Measurements from ENCODE around the gene LDHD. TPM values are rescaled to one million over a fixed set of nuclear protein-coding genes. Genes with fewer than 3 reads are reported as not detected.
A peak's percentile ranks its signal among the peaks of the same experiment; 100 is the strongest.

Gene LDHD
- total and polyA plus RNA-seq, 10 of the 15 experiments (the other 5 are each of a cell fraction or from before 2014, with no cell fraction given): 0.10 to 0.12 TPM; not detected in 8

DNA sequence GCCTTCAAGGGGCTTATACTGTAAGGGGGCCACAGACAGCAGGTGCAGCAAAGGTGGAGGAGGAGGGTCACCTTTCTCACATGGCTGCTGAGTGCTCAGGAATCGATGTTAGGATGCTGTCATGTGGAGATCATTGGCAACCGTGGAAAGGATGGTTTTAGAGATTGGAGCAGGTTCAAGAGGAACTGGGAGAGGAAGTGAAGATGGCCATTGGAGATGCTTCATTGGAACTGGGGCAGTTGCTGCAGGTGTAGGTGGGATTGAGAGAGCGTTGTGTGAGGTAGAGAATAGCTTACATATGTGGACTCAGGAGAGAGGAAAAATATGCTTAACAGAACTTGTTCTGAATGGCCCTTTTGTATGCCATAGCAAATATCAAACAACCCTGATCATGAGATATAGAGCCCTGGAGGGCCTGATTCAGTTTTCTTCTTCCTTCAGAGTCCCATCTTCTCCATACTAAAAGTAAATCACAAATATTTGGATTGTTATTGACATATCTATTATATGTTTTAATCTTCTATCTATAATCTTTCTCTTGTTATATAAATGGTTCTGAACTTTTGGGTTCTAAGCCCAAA lies 40.8 kb downstream of the LDHD start:
- 7% methylated on average over 3 of the region's 3 CpGs for WGBS (ENCODE audit: insufficient coverage, insufficient replicate concordance, low lambda C conversion rate, missing lambda C conversion rate)
- BruUV-seq (replicated peaks): no TSS peak
- intact Hi-C loops (cut with micrococcal nuclease; ENCODE audit: unreplicated experiment) (loop anchor here (1.0 to 5.0 kb wide), 3 partner anchors 37 to 77 kb away; no protein-coding TSS in a partner anchor), in situ Hi-C loops (cut with MboI) (no loop called here)
- FAIRE-seq: no peak
- DNase-seq (ENCODE audit: low read depth, low spot score): no peak
- SMC1A ChIA-PET (ENCODE audit: uncharacterized antibody, unreplicated experiment): interaction anchor here (0.9 to 1.6 kb wide), 4 partner anchors 12 to 83 kb away, joined by 3 to 6 read pairs (median 4); no protein-coding TSS in a partner anchor
- Histone ChIP-seq H3K4me2 (ENCODE audit: control insufficient read depth, insufficient read depth) (peak overlapping the region; percentile 97), H3K4me1 (ENCODE audit: control insufficient read depth, insufficient read depth, low read length) (peaks cover 21% of the 10 kb centered on the region), H3K4me3 (peak overlapping the region; percentile 41; the same call in 1 of the 2 replicates), H2AFZ (ENCODE audit: control insufficient read depth, low read depth, low read length) (peak overlapping the region; percentile 77), H3K27me3 (replicated peaks in 1 of 2; ENCODE audit: control insufficient read depth in 2 of 2, insufficient read depth in 2 of 2, low read length in 1 of 2) (no peaks in the 10 kb centered on the region), H3K79me2 (ENCODE audit: control insufficient read depth, insufficient read depth, low read length) (peaks cover 12% of the 10 kb centered on the region), H3K9me3 (replicated peaks; ENCODE audit: control insufficient read depth, insufficient read depth, low read length) (no peaks in the 10 kb centered on the region), H4K20me1 (ENCODE audit: control insufficient read depth, insufficient read depth) (no peaks in the 10 kb centered on the region), H3K9ac (ENCODE audit: control insufficient read depth, insufficient read depth, low read length) (peak overlapping the region; percentile 39), H3K27ac (ENCODE audit: control insufficient read depth, insufficient read depth) (peak overlapping the region; percentile 80), H3K36me3 (ENCODE audit: control insufficient read depth in 2 of 2, insufficient read depth in 2 of 2, low read length in 1 of 2) (no peaks in the 10 kb centered on the region)
- RAD21 ChIA-PET (ENCODE audit: unreplicated experiment): interaction anchor here (1.1 to 2.8 kb wide), 5 partner anchors 32 to 366 kb away, joined by 3 to 9 read pairs (median 5); no protein-coding TSS in a partner anchor
- CTCF ChIA-PET: interaction anchor here (1.0 to 2.1 kb wide), 4 partner anchors 35 to 77 kb away, joined by 4 to 9 read pairs (median 6); partner anchors contain the start of gene ZNRF1
- TF ChIP-seq EED (IDR thresholded peaks at IDR 0.05; ENCODE audit: low read depth) (peak; percentile 4; the same call in 1 of the 2 replicates), CHD2 (IDR thresholded peaks at IDR 0.05; ENCODE audit: borderline replicate concordance, low read depth, low read length) (0 out of 2 replicates have a peak, but pooled peaks have one; percentile 2), ATF7 (IDR thresholded peaks at IDR 0.05; ENCODE audit: low read depth) (no peak), ASH2L (IDR thresholded peaks at IDR 0.05; ENCODE audit: borderline replicate concordance, low read depth) (no peak), SPI1 (IDR thresholded peaks at IDR 0.05; ENCODE audit: borderline replicate concordance, insufficient read depth, low read depth, low read length) (peak; percentile 90), BCL11A (IDR thresholded peaks at IDR 0.05; ENCODE audit: low read depth, low read length) (0 out of 2 replicates have a peak, but pooled peaks have one; percentile 9), MTA3 (IDR thresholded peaks at IDR 0.05; ENCODE audit: borderline replicate concordance, low read length) (no peak), IRF4 (IDR thresholded peaks at IDR 0.05; ENCODE audit: low read depth, low read length) (0 out of 2 replicates have a peak, but pooled peaks have one; percentile 60)
- TF ChIP-seq, protein P1, sequence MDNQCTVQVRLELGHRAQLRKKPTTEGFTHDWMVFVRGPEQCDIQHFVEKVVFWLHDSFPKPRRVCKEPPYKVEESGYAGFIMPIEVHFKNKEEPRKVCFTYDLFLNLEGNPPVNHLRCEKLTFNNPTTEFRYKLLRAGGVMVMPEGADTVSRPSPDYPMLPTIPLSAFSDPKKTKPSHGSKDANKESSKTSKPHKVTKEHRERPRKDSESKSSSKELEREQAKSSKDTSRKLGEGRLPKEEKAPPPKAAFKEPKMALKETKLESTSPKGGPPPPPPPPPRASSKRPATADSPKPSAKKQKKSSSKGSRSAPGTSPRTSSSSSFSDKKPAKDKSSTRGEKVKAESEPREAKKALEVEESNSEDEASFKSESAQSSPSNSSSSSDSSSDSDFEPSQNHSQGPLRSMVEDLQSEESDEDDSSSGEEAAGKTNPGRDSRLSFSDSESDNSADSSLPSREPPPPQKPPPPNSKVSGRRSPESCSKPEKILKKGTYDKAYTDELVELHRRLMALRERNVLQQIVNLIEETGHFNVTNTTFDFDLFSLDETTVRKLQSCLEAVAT (IDR thresholded peaks at IDR 0.05): 0 out of 2 replicates have a peak, but pooled peaks have one; percentile 32
- peak; percentile 18 for ATAC-seq
- POLR2A ChIA-PET: no interaction called here
